Neural progenitor cell (in vitro differentiated cells): Measurements from ENCODE around the gene KLK8. TPM values are rescaled to one million over a fixed set of nuclear protein-coding genes. Genes with fewer than 3 reads are reported as not detected.

Source experiments
- DNase-seq: peaks from one replicate; pipeline ENCODE4 v3.0.0-alpha.2; 2016; ENCODE audit warnings: low spot score
- H2AFZ ChIP-seq: fragments of 200-600 bp; sonication (generic); replicated peaks from 2 replicates; pipeline ENCODE4 v1.6.1; 2016; ENCODE audit warnings: antibody characterized with exemption
- H3F3A ChIP-seq: fragments of 200-600 bp; sonication (generic); 2 replicates; pipeline ENCODE4 v1.6.1; 2016; ENCODE audit warnings: antibody characterized with exemption, low read depth
- H3K27ac ChIP-seq: fragments of 200-600 bp; sonication (generic); 2 replicates; pipeline ENCODE4 v1.5.1; 2016; ENCODE audit warnings: mild to moderate bottlenecking
- H3K27me3 ChIP-seq: fragments of 200-600 bp; sonication (generic); 2 replicates; pipeline ENCODE4 v1.6.1; 2016; ENCODE audit warnings: mild to moderate bottlenecking, moderate library complexity
- H3K36me3 ChIP-seq: fragments of 200-600 bp; sonication (generic); 2 replicates; pipeline ENCODE4 v1.5.1; 2016
- H3K4me1 ChIP-seq: fragments of 200-600 bp; sonication (generic); 2 replicates; pipeline ENCODE4 v1.6.1; 2016; ENCODE audit warnings: mixed run types
- H3K4me2 ChIP-seq: fragments of 200-600 bp; sonication (generic); 2 replicates; pipeline ENCODE4 v1.6.1; 2016
- H3K4me3 ChIP-seq: fragments of 200-600 bp; sonication (generic); 2 replicates; pipeline ENCODE4 v1.5.1; 2016
- H3K79me2 ChIP-seq: fragments of 200-600 bp; sonication (generic); 2 replicates; pipeline ENCODE4 v1.6.1; 2016; ENCODE audit warnings: low read depth
- H3K9ac ChIP-seq: fragments of 200-600 bp; sonication (generic); 2 replicates; pipeline ENCODE4 v1.6.1; 2016
- H3K9me3 ChIP-seq: fragments of 200-600 bp; sonication (generic); 2 replicates; pipeline ENCODE4 v1.5.1; 2016; ENCODE audit warnings: low read depth
- H4K20me1 ChIP-seq: fragments of 200-600 bp; sonication (generic); 2 replicates; pipeline ENCODE4 v1.6.1; 2016; ENCODE audit warnings: low read depth
- H3K27ac Mint-ChIP-seq: 3 replicates; pipeline ENCODE4 v1.8.0; 2021; ENCODE audit warnings: mixed read lengths
- H3K27me3 Mint-ChIP-seq: 2 replicates; pipeline ENCODE4 v1.8.0; 2022; ENCODE audit warnings: low read depth, mild to moderate bottlenecking, inconsistent platforms, moderate library complexity, mixed read lengths; ENCODE audit not compliant: insufficient read depth
- H3K36me3 Mint-ChIP-seq: 3 replicates; pipeline ENCODE4 v1.8.0; 2021; ENCODE audit warnings: mixed read lengths
- H3K4me1 Mint-ChIP-seq: 3 replicates; pipeline ENCODE4 v1.8.0; 2021; ENCODE audit warnings: mixed read lengths
- H3K4me3 Mint-ChIP-seq: 3 replicates; pipeline ENCODE4 v1.8.0; 2021; ENCODE audit warnings: mild to moderate bottlenecking, moderate library complexity, mixed read lengths
- H3K9me3 Mint-ChIP-seq: 3 replicates; pipeline ENCODE4 v1.8.0; 2020; ENCODE audit warnings: mixed read lengths
- EZH2 ChIP-seq: fragments of 200-600 bp; sonication (generic); IDR thresholded peaks from 2 replicates; pipeline ENCODE4 v1.6.1; 2017; ENCODE audit warnings: antibody characterized with exemption, mild to moderate bottlenecking, moderate library complexity
- EZH2phosphoT487 ChIP-seq: fragments of 200-600 bp; sonication (generic); IDR thresholded peaks from 2 replicates; pipeline ENCODE4 v1.6.1; 2017; ENCODE audit warnings: antibody characterized with exemption
- total RNA-seq: library from RNA; depleted of rRNA; stranded (reverse); fragments of >200 nt; gene quantifications from 2 replicates; pipeline ENCODE4 v1.2.3, GENCODE V29; 2015; ENCODE audit warnings: low replicate concordance
- TF ChIP-seq, protein P1 (sequence below): fragments of 200-600 bp; sonication (generic); IDR thresholded peaks from 2 replicates; pipeline ENCODE4 v1.5.1; 2017; ENCODE audit warnings: antibody characterized with exemption, mild to moderate bottlenecking

KLK8 gene
- total RNA-seq, 1 donor from 2014 or later = not detected

DNA sequence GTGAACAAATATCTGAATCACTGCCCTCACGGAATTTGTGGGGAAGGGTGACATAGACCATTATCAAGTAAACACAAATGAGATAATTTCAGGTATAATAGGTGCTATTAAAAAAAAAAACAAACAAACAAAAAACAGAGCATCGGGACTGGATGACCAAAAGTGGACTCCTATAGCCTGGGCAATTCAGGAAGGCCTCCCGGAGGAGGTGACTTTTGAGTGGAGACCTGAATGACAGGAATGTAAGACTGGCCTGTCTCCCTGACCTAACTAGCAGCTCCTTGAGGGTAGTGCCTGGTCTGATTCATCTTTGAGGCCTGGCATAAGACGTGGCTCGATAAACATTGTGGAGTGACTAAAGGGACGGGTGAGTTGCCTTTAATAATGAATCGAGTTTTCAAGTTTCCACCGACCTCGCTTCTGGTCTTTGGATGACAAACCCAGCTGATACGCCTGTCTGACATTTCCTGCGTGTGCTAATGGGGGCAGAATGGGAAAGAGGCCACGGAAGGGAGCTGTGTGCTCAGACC, 11.3 kb upstream of the KLK8 start:
- peaks cover 6% of the 10 kb centered on the region for H3K4me1 Mint-ChIP-seq
- Histone ChIP-seq H3K9me3 (no peaks in the 10 kb centered on the region), H3K36me3 (no peaks in the 10 kb centered on the region), H3K79me2 (no peaks in the 10 kb centered on the region), H3F3A (peaks cover 8% of the 10 kb centered on the region), H2AFZ (no peak overlapping the region), H3K4me2 (no peak overlapping the region), H3K4me1 (no peaks in the 10 kb centered on the region), H3K27ac (no peak overlapping the region), H3K4me3 (no peak overlapping the region), H3K27me3 (peaks cover 53% of the 10 kb centered on the region), H3K9ac (no peak overlapping the region), H4K20me1 (no peaks in the 10 kb centered on the region)
- peaks cover 10% of the 10 kb centered on the region for H3K9me3 Mint-ChIP-seq
- no peaks in the 10 kb centered on the region for H3K36me3 Mint-ChIP-seq
- no peak overlapping the region for H3K4me3 Mint-ChIP-seq
- H3K27ac Mint-ChIP-seq = no peak overlapping the region
- H3K27me3 Mint-ChIP-seq = peaks cover 44% of the 10 kb centered on the region
- TF ChIP-seq, protein P1, sequence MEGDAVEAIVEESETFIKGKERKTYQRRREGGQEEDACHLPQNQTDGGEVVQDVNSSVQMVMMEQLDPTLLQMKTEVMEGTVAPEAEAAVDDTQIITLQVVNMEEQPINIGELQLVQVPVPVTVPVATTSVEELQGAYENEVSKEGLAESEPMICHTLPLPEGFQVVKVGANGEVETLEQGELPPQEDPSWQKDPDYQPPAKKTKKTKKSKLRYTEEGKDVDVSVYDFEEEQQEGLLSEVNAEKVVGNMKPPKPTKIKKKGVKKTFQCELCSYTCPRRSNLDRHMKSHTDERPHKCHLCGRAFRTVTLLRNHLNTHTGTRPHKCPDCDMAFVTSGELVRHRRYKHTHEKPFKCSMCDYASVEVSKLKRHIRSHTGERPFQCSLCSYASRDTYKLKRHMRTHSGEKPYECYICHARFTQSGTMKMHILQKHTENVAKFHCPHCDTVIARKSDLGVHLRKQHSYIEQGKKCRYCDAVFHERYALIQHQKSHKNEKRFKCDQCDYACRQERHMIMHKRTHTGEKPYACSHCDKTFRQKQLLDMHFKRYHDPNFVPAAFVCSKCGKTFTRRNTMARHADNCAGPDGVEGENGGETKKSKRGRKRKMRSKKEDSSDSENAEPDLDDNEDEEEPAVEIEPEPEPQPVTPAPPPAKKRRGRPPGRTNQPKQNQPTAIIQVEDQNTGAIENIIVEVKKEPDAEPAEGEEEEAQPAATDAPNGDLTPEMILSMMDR = no peak
- TF ChIP-seq EZH2phosphoT487 = no peak
- no peak for TF ChIP-seq EZH2
- no peak for DNase-seq

DNA sequence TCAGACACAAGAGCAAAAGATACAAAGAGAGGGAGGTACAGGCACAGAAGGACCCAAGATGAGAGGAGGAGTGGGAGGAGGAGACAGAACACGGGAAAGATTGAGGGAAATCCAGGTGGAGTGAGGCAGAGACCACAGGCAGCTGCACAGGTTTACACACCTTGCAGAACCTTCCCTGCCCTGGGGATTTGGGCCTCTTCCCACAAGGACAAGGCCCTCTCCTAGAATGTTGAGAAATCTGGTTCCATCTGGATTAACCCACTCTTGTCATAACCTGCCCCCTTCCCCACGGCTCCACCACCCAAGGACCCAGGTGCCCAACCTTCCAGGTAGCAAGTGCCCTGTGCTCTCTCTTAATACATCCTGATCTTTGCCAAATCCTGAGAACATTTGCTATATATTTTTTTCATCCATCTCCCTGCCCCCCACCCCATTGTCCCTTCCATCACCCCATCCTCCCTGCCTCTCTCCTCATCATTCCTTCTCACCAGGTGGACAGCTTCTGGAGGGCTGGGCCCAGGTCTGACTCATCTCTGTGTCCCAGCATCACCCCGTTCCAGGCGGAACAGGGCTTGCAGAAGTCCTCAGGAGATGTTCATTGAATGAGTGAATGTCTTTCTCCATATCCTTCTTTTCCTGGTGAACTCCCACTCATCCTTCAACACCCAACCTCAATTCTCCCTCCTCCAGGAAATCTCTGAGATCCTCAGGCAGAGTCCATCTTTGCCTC, 8.8 kb upstream of the KLK8 start:
- no peaks in the 10 kb centered on the region for H3K9me3 Mint-ChIP-seq
- Histone ChIP-seq H3K9me3 (no peaks in the 10 kb centered on the region), H3K36me3 (no peaks in the 10 kb centered on the region), H4K20me1 (no peaks in the 10 kb centered on the region), H3F3A (no peaks in the 10 kb centered on the region), H3K27me3 (peaks cover 53% of the 10 kb centered on the region), H3K4me2 (no peak overlapping the region), H3K79me2 (no peaks in the 10 kb centered on the region), H3K27ac (no peak overlapping the region), H2AFZ (no peak overlapping the region), H3K9ac (no peak overlapping the region), H3K4me1 (no peaks in the 10 kb centered on the region), H3K4me3 (no peak overlapping the region)
- no peak overlapping the region for H3K27ac Mint-ChIP-seq
- H3K27me3 Mint-ChIP-seq = peaks cover 23% of the 10 kb centered on the region
- DNase-seq = no peak
- TF ChIP-seq EZH2 (no peak), EZH2phosphoT487 (no peak)
- TF ChIP-seq, protein P1 = no peak
- no peaks in the 10 kb centered on the region for H3K4me1 Mint-ChIP-seq
- H3K4me3 Mint-ChIP-seq = no peak overlapping the region
- H3K36me3 Mint-ChIP-seq = no peaks in the 10 kb centered on the region

DNA sequence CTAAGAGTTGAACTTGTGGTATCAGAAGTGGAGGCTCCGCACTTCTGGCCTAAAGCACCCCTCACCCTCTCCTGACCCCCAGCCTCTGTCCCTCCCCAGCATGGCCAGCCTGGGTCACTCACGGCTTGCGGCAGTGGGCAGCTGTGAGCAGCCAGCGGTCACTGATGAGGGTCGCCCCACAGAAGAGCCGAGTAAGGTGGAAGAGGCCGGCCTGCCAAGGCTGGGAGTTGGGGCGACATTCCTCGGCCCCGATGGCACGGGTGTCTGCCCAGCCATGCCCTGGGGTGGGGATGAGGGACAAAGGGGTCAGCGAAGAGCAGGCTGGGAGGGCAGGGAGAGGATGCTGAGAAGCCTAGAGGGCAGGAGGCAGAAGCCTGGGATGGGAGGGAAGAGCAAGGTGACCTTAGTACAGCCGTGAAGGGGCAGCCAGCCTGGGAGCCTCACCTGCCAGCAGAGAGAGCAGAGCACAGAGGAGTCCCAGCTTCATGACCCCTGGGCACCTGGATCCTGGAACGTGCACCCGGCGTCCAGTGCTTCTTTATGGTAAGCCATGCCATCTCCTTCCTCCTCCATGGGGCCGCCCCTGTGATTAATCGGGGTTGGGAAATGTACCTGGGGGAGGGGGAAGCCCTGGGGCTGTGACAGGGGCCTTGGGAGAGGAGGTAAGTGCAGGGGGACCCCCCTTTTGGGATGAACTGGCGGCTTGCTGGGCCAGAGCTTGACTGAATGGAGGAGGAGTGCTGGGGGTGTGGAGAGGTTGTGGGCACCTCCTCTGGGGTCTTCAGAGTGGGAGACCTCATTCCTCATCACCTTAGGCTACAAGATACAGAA, 7.9 kb upstream of the KLK8 start:
- H3K27ac ChIP-seq = no peak overlapping the region
- H3K4me1 Mint-ChIP-seq = no peaks in the 10 kb centered on the region
- no peak for DNase-seq
- H3K4me3 Mint-ChIP-seq = no peak overlapping the region
- H3K4me2 ChIP-seq = no peak overlapping the region
- TF ChIP-seq, protein P1 = no peak
- TF ChIP-seq EZH2 (no peak), EZH2phosphoT487 (no peak)
- H3K27me3 ChIP-seq = peaks cover 52% of the 10 kb centered on the region
- no peaks in the 10 kb centered on the region for H3K4me1 ChIP-seq
- peaks cover 22% of the 10 kb centered on the region for H3K27me3 Mint-ChIP-seq
- H3K36me3 Mint-ChIP-seq = no peaks in the 10 kb centered on the region
- no peak overlapping the region for H3K4me3 ChIP-seq
- H4K20me1 ChIP-seq = no peaks in the 10 kb centered on the region
- H3K36me3 ChIP-seq = no peaks in the 10 kb centered on the region
- H3K27ac Mint-ChIP-seq = no peak overlapping the region
- no peaks in the 10 kb centered on the region for H3K9me3 Mint-ChIP-seq
- H3K9me3 ChIP-seq = no peaks in the 10 kb centered on the region
- no peaks in the 10 kb centered on the region for H3K79me2 ChIP-seq
- no peak overlapping the region for H3K9ac ChIP-seq
- H2AFZ ChIP-seq = no peak overlapping the region
- H3F3A ChIP-seq = no peaks in the 10 kb centered on the region
